Neuronal stem cell (in vitro differentiated cells): ENCODE measurements around the gene POU2F2.

Experiments
- DNase-seq: peaks from one replicate; pipeline ENCODE4 v3.0.0-alpha.2; 2013; ENCODE audit warnings: low spot score
- H2AFZ ChIP-seq: one replicate; pipeline ENCODE4 v1.6.1; 2013; ENCODE audit warnings: mild to moderate bottlenecking, low read length, inconsistent platforms
- H2AK5ac ChIP-seq: 2 replicates; pipeline ENCODE4 v1.6.1; 2013; ENCODE audit warnings: low read depth, mild to moderate bottlenecking, inconsistent platforms, low read length, moderate library complexity, mixed read lengths
- H2BK120ac ChIP-seq: 2 replicates; pipeline ENCODE4 v1.6.1; 2013; ENCODE audit warnings: low read depth, mild to moderate bottlenecking, inconsistent platforms, low read length, moderate library complexity, mixed read lengths
- H2BK12ac ChIP-seq: one replicate; pipeline ENCODE4 v1.6.1; 2013; ENCODE audit warnings: low read length, inconsistent platforms
- H2BK15ac ChIP-seq: 2 replicates; pipeline ENCODE4 v1.6.1; 2013; ENCODE audit warnings: mild to moderate bottlenecking, low read length, inconsistent platforms, mixed read lengths
- H2BK5ac ChIP-seq: one replicate; pipeline ENCODE4 v1.6.1; 2013; ENCODE audit warnings: inconsistent platforms, mild to moderate bottlenecking, low read length, moderate library complexity
- H3K14ac ChIP-seq: one replicate; pipeline ENCODE4 v1.6.1; 2013; ENCODE audit warnings: low read length, inconsistent platforms
- H3K18ac ChIP-seq: 2 replicates; pipeline ENCODE4 v1.6.1; 2013; ENCODE audit warnings: low read length, inconsistent platforms
- H3K23ac ChIP-seq: 2 replicates; pipeline ENCODE4 v1.6.1; 2013; ENCODE audit warnings: low read depth, mild to moderate bottlenecking, mixed read lengths, low read length, inconsistent platforms; ENCODE audit not compliant: poor library complexity
- H3K27ac ChIP-seq: replicated peaks from 3 replicates; pipeline ENCODE4 v1.5.1; 2013; ENCODE audit warnings: low read length, inconsistent platforms
- H3K27me3 ChIP-seq, 3 experiments: 2 replicates each; pipeline ENCODE4 v1.6.1; 2013; ENCODE audit warnings: low read length in 3 of 3, mild to moderate bottlenecking in 2 of 3, inconsistent platforms in 1 of 3, low read depth in 1 of 3, mixed read lengths in 1 of 3, moderate library complexity in 1 of 3; ENCODE audit not compliant: control insufficient read depth in 3 of 3, insufficient read depth in 3 of 3
- H3K36me3 ChIP-seq, 2 donors: replicated peaks in 1 of 2; 2 replicates each; pipeline ENCODE4 v1.6.1; 2013; ENCODE audit warnings: low read length in 2 of 2; ENCODE audit not compliant: control insufficient read depth in 2 of 2, insufficient read depth in 2 of 2
- H3K4ac ChIP-seq: 2 replicates; pipeline ENCODE4 v1.6.1; 2013; ENCODE audit warnings: inconsistent platforms, mild to moderate bottlenecking, low read length, moderate library complexity
- H3K4me1 ChIP-seq, 2 donors: 1 replicate in 1 of 2; 2 replicates in 1 of 2; pipeline ENCODE4 v1.6.1; 2013; ENCODE audit warnings: low read length in 2 of 2, low read depth in 1 of 2; ENCODE audit not compliant: control insufficient read depth in 2 of 2, insufficient read depth in 1 of 2
- H3K4me2 ChIP-seq: one replicate; pipeline ENCODE4 v1.6.1; 2013; ENCODE audit warnings: mild to moderate bottlenecking, low read length, inconsistent platforms; ENCODE audit not compliant: insufficient read depth, poor library complexity, severe bottlenecking
- H3K4me3 ChIP-seq, 2 donors: 2 replicates each; pipeline ENCODE4 v1.5.1; 2013; ENCODE audit warnings: low read length in 2 of 2, mild to moderate bottlenecking in 2 of 2, inconsistent platforms in 1 of 2, moderate library complexity in 1 of 2
- H3K79me1 ChIP-seq: one replicate; pipeline ENCODE4 v1.6.1; 2013; ENCODE audit warnings: low read depth, mild to moderate bottlenecking, inconsistent platforms, low read length, moderate library complexity
- H3K9ac ChIP-seq: one replicate; pipeline ENCODE4 v1.6.1; 2013; ENCODE audit warnings: mild to moderate bottlenecking, low read depth, low read length, inconsistent platforms; ENCODE audit not compliant: poor library complexity
- H3K9me3 ChIP-seq, 2 donors: replicated peaks in 1 of 2; 2 replicates each; pipeline versions ENCODE3 to v1.6.1; 2013; ENCODE audit warnings: low read length in 2 of 2, mild to moderate bottlenecking in 2 of 2, inconsistent platforms in 1 of 2, low read depth in 1 of 2, mixed read lengths in 1 of 2, moderate library complexity in 1 of 2; ENCODE audit not compliant: control insufficient read depth in 2 of 2, insufficient read depth in 1 of 2
- H4K8ac ChIP-seq: one replicate; pipeline ENCODE4 v1.6.1; 2013; ENCODE audit warnings: low read depth, mild to moderate bottlenecking, inconsistent platforms, low read length, moderate library complexity
- H4K91ac ChIP-seq: one replicate; pipeline ENCODE4 v1.6.1; 2013; ENCODE audit warnings: low read length, low read depth, mild to moderate bottlenecking, inconsistent platforms; ENCODE audit not compliant: poor library complexity
- WGBS, 2 donors: extraction: QIAGEN DNeasy Blood & Tissue Kit; methylation state at CpG; one replicate each; pipeline ENCODE4 v1.1.7; 2013; ENCODE audit warnings: missing lambda C conversion rate in 2 of 2, mixed read lengths in 1 of 2; ENCODE audit not compliant: insufficient read length in 2 of 2, insufficient replicate concordance in 1 of 2; ENCODE audit errors: extremely low coverage in 2 of 2; 5-methylcytosine and 5-hydroxymethylcytosine counted together

The POU2F2 gene

GRCh38 chr19:42068756-42069571, 63.3 kb downstream of the POU2F2 start:
- Histone ChIP-seq H3K14ac (no peak overlapping the region), H2BK120ac (no peak overlapping the region), H3K9me3 (no peaks in the 10 kb centered on the region), H3K36me3 (peaks cover 0 to 13% of the 10 kb centered on the region in 2 donors), H3K18ac (peak overlapping the region; percentile 94), H3K4me2 (peak overlapping the region; percentile 84), H3K4ac (no peak overlapping the region), H3K23ac (peak overlapping the region; percentile 39), H4K8ac (peak overlapping the region; percentile 74), H3K4me3 (peak overlapping the region; percentile 1 to 79), H2AFZ (peak overlapping the region; percentile 92), H3K9ac (peak overlapping the region; percentile 83), H2AK5ac (peak overlapping the region; percentile 99), H4K91ac (no peak overlapping the region), H2BK5ac (peak overlapping the region; percentile 84), H2BK12ac (peak overlapping the region; percentile 30), H3K4me1 (peaks cover 19 to 26% of the 10 kb centered on the region in 2 donors), H2BK15ac (peak overlapping the region; percentile 90), H3K27me3 (peaks cover 0 to 14% (median 0%) of the 10 kb centered on the region in 3 experiments), H3K79me1 (peaks cover 8% of the 10 kb centered on the region), H3K27ac (no peak overlapping the region)
- DNase-seq, result no peak
- WGBS, 2 donors, result 100% methylated on average over 1 of the region's 29 CpGs; no CpG with 5 or more reads in 1 of the 2 donors

GRCh38 chr19:42068361-42068755, 63.9 kb downstream of the POU2F2 start:
- Histone ChIP-seq H3K9ac (no peak overlapping the region), H3K36me3 (peaks cover 0 to 13% of the 10 kb centered on the region in 2 donors), H3K4ac (no peak overlapping the region), H3K79me1 (peaks cover 8% of the 10 kb centered on the region), H2BK5ac (peak overlapping the region; percentile 84), H3K23ac (peak overlapping the region; percentile 39), H3K27ac (no peak overlapping the region), H3K4me2 (peak overlapping the region; percentile 84), H3K4me3 (peak overlapping the region in 1 of 2 donors; percentile 79), H2BK120ac (no peak overlapping the region), H3K18ac (no peak overlapping the region), H3K9me3 (no peaks in the 10 kb centered on the region), H2AFZ (peak overlapping the region; percentile 92), H2AK5ac (peak overlapping the region; percentile 99), H3K14ac (no peak overlapping the region), H4K8ac (peak overlapping the region; percentile 74), H3K4me1 (peaks cover 19 to 26% of the 10 kb centered on the region in 2 donors), H3K27me3 (peaks cover 0 to 14% (median 0%) of the 10 kb centered on the region in 3 experiments), H2BK15ac (no peak overlapping the region), H2BK12ac (no peak overlapping the region), H4K91ac (no peak overlapping the region)
- no peak for DNase-seq
- no CpG with 5 or more reads among the region's 8 CpGs for WGBS, 2 donors

DNA sequence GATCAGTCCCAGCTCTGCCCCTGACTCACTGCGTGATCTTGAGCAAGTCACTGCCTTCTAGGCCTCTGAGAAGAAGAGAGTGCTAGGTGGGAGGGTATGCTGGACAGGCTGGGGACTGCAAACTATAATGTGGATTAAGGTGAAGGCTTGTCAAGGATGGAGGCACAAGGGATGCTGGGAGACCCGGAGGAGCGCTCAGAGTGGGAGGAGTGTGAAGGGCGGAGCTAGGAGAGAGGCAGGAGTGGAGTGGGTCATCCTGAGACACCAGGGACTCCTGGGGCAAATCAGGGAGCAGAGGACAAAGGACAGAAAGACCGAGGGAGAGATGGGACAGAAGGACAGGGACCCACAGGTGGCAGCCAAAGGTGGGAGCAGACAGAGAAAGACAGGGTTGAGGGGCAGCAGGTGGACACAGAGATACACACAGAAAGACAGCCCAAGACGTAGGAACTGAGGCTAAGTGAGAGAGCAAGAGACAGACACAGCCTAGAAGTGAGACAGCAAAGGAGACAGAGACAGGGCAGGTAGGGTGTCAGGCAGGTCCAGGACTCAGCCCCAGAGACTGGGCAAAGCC, 64.8 kb downstream of the POU2F2 start:
- H2BK5ac ChIP-seq, result no peak overlapping the region
- H2AK5ac ChIP-seq, result no peak overlapping the region
- no peak overlapping the region for H3K4me2 ChIP-seq
- H3K14ac ChIP-seq, result no peak overlapping the region
- no peak overlapping the region for H4K8ac ChIP-seq
- H3K4me3 ChIP-seq, result peak overlapping the region in 1 of 2 donors; percentile 3
- H3K27me3 ChIP-seq, result peaks cover 0 to 14% (median 0%) of the 10 kb centered on the region in 3 experiments
- peaks cover 8% of the 10 kb centered on the region for H3K79me1 ChIP-seq
- no peak overlapping the region for H3K18ac ChIP-seq
- no peaks in the 10 kb centered on the region for H3K9me3 ChIP-seq
- WGBS, 2 donors, result no CpG with 5 or more reads among the region's 6 CpGs
- no peak overlapping the region for H3K27ac ChIP-seq
- no peak overlapping the region for H2BK15ac ChIP-seq
- no peak overlapping the region for H3K4ac ChIP-seq
- peaks cover 0 to 17% of the 10 kb centered on the region in 2 donors for H3K36me3 ChIP-seq
- H2BK120ac ChIP-seq, result no peak overlapping the region
- no peak overlapping the region for H2BK12ac ChIP-seq
- no peak overlapping the region for H3K23ac ChIP-seq
- H3K4me1 ChIP-seq, result peaks cover 19 to 26% of the 10 kb centered on the region in 2 donors
- H4K91ac ChIP-seq, result no peak overlapping the region
- H3K9ac ChIP-seq, result no peak overlapping the region
- no peak for DNase-seq
- H2AFZ ChIP-seq, result no peak overlapping the region
